Stimulated activated CD8-positive, alpha-beta memory T cell treated with anti-CD3 and anti-CD28 coated beads, Interleukin-12 subunit alpha, Interleukin-12 subunit beta, amount 100 ng/mL, for 24 hours (primary cell): ENCODE measurements around the gene ANOS1.

Experiments
- DNase-seq: peaks from one replicate; pipeline ENCODE4 v3.0.0-alpha.2; 2020; ENCODE audit errors: extremely low read depth

The ANOS1 gene

GRCh38 chrX:8720136-8720535, 11.8 kb downstream of the ANOS1 start:
- no peak for DNase-seq

GRCh38 chrX:8717354-8717753, 14.6 kb downstream of the ANOS1 start:
- DNase-seq, result no peak

GRCh38 chrX:8714164-8714563, 17.8 kb downstream of the ANOS1 start:
- DNase-seq, result no peak

GRCh38 chrX:8711401-8711800, 20.5 kb downstream of the ANOS1 start:
- DNase-seq, result no peak

- DNase-seq, result no peak
Measured at GRCh38 chrX:8704184-8704583, 27.8 kb downstream of the ANOS1 start.

GRCh38 chrX:8692871-8693270, 39.1 kb downstream of the ANOS1 start:
- no peak for DNase-seq

GRCh38 chrX:8689473-8689872, 42.5 kb downstream of the ANOS1 start:
- no peak for DNase-seq

GRCh38 chrX:8688776-8689175, 43.2 kb downstream of the ANOS1 start:
- DNase-seq, result no peak

- DNase-seq, result no peak
Measured at GRCh38 chrX:8684201-8684965, 47.6 kb downstream of the ANOS1 start.

GRCh38 chrX:8683687-8684086, 48.2 kb downstream of the ANOS1 start:
- no peak for DNase-seq

GRCh38 chrX:8679550-8679949, 52.4 kb downstream of the ANOS1 start:
- no peak for DNase-seq

- no peak for DNase-seq
Measured at GRCh38 chrX:8675006-8675630, 56.8 kb downstream of the ANOS1 start.

GRCh38 chrX:8673201-8673600, 58.7 kb downstream of the ANOS1 start:
- no peak for DNase-seq

GRCh38 chrX:8672176-8672575, 59.8 kb downstream of the ANOS1 start:
- no peak for DNase-seq

GRCh38 chrX:8668813-8669212, 63.1 kb downstream of the ANOS1 start:
- no peak for DNase-seq

- no peak for DNase-seq
Measured at GRCh38 chrX:8663325-8663724, 68.6 kb downstream of the ANOS1 start.

- no peak for DNase-seq
Measured at GRCh38 chrX:8657883-8658282, 74.1 kb downstream of the ANOS1 start.

- DNase-seq, result no peak
Measured at GRCh38 chrX:8653956-8654355, 78.0 kb downstream of the ANOS1 start.

- no peak for DNase-seq
Measured at GRCh38 chrX:8649969-8650368, 82.0 kb downstream of the ANOS1 start.

GRCh38 chrX:8647176-8647575, 84.8 kb downstream of the ANOS1 start:
- DNase-seq, result no peak

- DNase-seq, result no peak
Measured at GRCh38 chrX:8639949-8640475, 91.9 kb downstream of the ANOS1 start.

GRCh38 chrX:8636497-8636896, 95.4 kb downstream of the ANOS1 start:
- DNase-seq, result no peak

- no peak for DNase-seq
Measured at GRCh38 chrX:8635812-8636211, 96.1 kb downstream of the ANOS1 start.
